ENCODE results near the gene HACD3.
A peak's percentile ranks its signal among the peaks of the same experiment; 100 is the strongest.

HACD3 gene

GRCh38 chr15:65584241-65584640, 54.0 kb downstream of the HACD3 start:
- Histone ChIP-seq H3K4me2 (ENCODE audit: low read depth, low read length) (peak overlapping the region; percentile 25; the same call in 1 of the 2 replicates), H3K9me2 (replicated peaks; ENCODE audit: insufficient read depth, low read length) (no peaks in the 10 kb centered on the region), H3K27ac (ENCODE audit: low read length) (peak overlapping the region; percentile 42; the same call in 1 of the 2 replicates), H3K9ac (ENCODE audit: low read length) (no peak overlapping the region), H4K20me1 (ENCODE audit: insufficient read depth, low read length) (no peaks in the 10 kb centered on the region), H3F3A (ENCODE audit: insufficient read depth, low read length) (no peaks in the 10 kb centered on the region), H3K27me3 (replicated peaks; ENCODE audit: insufficient read depth, low read length) (no peaks in the 10 kb centered on the region), H3K36me3 (replicated peaks; ENCODE audit: insufficient read depth, low read length) (no peaks in the 10 kb centered on the region), H3K4me3 (ENCODE audit: low read length) (no peak overlapping the region), H3K4me1 (ENCODE audit: low read length) (peaks cover 16% of the 10 kb centered on the region), H2AFZ (ENCODE audit: low read length) (no peak overlapping the region), H3K9me3 (replicated peaks; ENCODE audit: insufficient read depth, low read length) (no peaks in the 10 kb centered on the region), H3K79me2 (ENCODE audit: low read length) (no peaks in the 10 kb centered on the region)
- TF ChIP-seq CTCF (IDR thresholded peaks at IDR 0.05; ENCODE audit: low read length) (no peak), EZH2 (optimal IDR thresholded peaks at IDR 0.05; ENCODE audit: low read depth, low read length) (no peak), EZH2phosphoT487 (IDR thresholded peaks at IDR 0.05; ENCODE audit: low read length) (no peak)
- no peak for DNase-seq

GRCh38 chr15:65587094-65587493, 56.8 kb downstream of the HACD3 start:
- H3K9ac ChIP-seq (ENCODE audit: low read length), result no peak overlapping the region
- no peak for TF ChIP-seq CTCF (IDR thresholded peaks at IDR 0.05; ENCODE audit: low read length)
- TF ChIP-seq EZH2 (optimal IDR thresholded peaks at IDR 0.05; ENCODE audit: low read depth, low read length), result no peak
- TF ChIP-seq EZH2phosphoT487 (IDR thresholded peaks at IDR 0.05; ENCODE audit: low read length), result no peak
- H3K36me3 ChIP-seq (replicated peaks; ENCODE audit: insufficient read depth, low read length), result no peaks in the 10 kb centered on the region
- H3K27me3 ChIP-seq (replicated peaks; ENCODE audit: insufficient read depth, low read length), result no peaks in the 10 kb centered on the region
- H3K4me1 ChIP-seq (ENCODE audit: low read length), result peaks cover 16% of the 10 kb centered on the region
- no peaks in the 10 kb centered on the region for H4K20me1 ChIP-seq (ENCODE audit: insufficient read depth, low read length)
- no peak overlapping the region for H3K4me2 ChIP-seq (ENCODE audit: low read depth, low read length)
- DNase-seq, result no peak
- H3K27ac ChIP-seq (ENCODE audit: low read length), result no peak overlapping the region
- no peak overlapping the region for H2AFZ ChIP-seq (ENCODE audit: low read length)
- H3K4me3 ChIP-seq (ENCODE audit: low read length), result no peak overlapping the region
- H3K9me3 ChIP-seq (replicated peaks; ENCODE audit: insufficient read depth, low read length), result no peaks in the 10 kb centered on the region
- H3K9me2 ChIP-seq (replicated peaks; ENCODE audit: insufficient read depth, low read length), result no peaks in the 10 kb centered on the region
- H3F3A ChIP-seq (ENCODE audit: insufficient read depth, low read length), result no peaks in the 10 kb centered on the region
- H3K79me2 ChIP-seq (ENCODE audit: low read length), result no peaks in the 10 kb centered on the region

- H3F3A ChIP-seq (ENCODE audit: insufficient read depth, low read length), result no peaks in the 10 kb centered on the region
- H3K36me3 ChIP-seq (replicated peaks; ENCODE audit: insufficient read depth, low read length), result peaks cover 11% of the 10 kb centered on the region; the same call in 1 of the 2 replicates
- no peak for DNase-seq
These were observed 65.7 kb downstream of the HACD3 start for GRCh38 chr15:65595960-65596359.

More at GRCh38 chr15:65595960-65596359, 65.7 kb downstream of the HACD3 start:
- Histone ChIP-seq H3K9ac (ENCODE audit: low read length) (no peak overlapping the region), H3K9me2 (replicated peaks; ENCODE audit: insufficient read depth, low read length) (no peaks in the 10 kb centered on the region), H3K79me2 (ENCODE audit: low read length) (no peaks in the 10 kb centered on the region), H3K4me2 (ENCODE audit: low read depth, low read length) (no peak overlapping the region), H3K4me3 (ENCODE audit: low read length) (no peak overlapping the region), H2AFZ (ENCODE audit: low read length) (no peak overlapping the region), H3K27ac (ENCODE audit: low read length) (no peak overlapping the region), H3K27me3 (replicated peaks; ENCODE audit: insufficient read depth, low read length) (no peaks in the 10 kb centered on the region), H4K20me1 (ENCODE audit: insufficient read depth, low read length) (no peaks in the 10 kb centered on the region), H3K9me3 (replicated peaks; ENCODE audit: insufficient read depth, low read length) (no peaks in the 10 kb centered on the region), H3K4me1 (ENCODE audit: low read length) (no peaks in the 10 kb centered on the region)
- no peak for TF ChIP-seq EZH2 (optimal IDR thresholded peaks at IDR 0.05; ENCODE audit: low read depth, low read length)
- no peak for TF ChIP-seq EZH2phosphoT487 (IDR thresholded peaks at IDR 0.05; ENCODE audit: low read length)
- TF ChIP-seq CTCF (IDR thresholded peaks at IDR 0.05; ENCODE audit: low read length), result peak; percentile 29
